HL-60/S4 treated with phorbol 12-myristate 13-acetate at 8.2 ng/mL for 4 days and 3 days (cell line): ENCODE data around the gene LMOD1.

ENCODE experiments used
- in situ Hi-C: fragments of 300-500 bp; cut with MboI; formaldehyde crosslinking; loops from 2 replicates; pipeline ENCODE4 v1.15.0; 2022; ENCODE audit warnings: low sequenced_read_pairs

Gene LMOD1

DNA sequence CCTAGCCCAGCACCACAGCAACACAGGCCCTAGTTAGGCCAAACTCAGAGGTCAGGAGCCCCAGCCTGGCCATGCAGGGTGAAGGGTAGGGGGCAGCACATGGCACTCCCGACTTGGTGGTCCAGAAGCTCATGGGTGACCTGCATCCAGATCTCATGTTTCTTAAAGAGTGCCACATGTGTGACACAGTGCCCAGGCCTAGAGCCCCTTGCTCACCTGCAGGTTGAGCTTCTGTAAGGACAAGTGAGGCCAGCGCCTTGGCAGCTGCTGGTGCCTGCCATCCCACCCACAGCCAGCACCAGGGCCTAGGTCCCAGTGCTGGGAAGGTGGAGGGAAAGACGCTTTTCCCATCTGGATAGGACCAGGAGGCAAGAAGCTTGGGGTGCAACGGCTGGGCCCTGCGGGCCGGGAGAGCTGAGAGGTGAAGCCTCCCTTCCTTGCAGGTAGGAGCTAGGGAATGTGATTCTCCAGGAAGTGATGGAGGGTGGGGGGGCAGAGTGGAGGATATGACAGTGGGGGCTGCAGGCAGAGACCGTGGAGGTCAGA, 51.2 kb downstream of the LMOD1 start:
- in situ Hi-C loops, result loop anchor here (25.0 kb wide), 1 partner anchor 217 kb away; the partner anchor contains the start of gene GPR37L1

DNA sequence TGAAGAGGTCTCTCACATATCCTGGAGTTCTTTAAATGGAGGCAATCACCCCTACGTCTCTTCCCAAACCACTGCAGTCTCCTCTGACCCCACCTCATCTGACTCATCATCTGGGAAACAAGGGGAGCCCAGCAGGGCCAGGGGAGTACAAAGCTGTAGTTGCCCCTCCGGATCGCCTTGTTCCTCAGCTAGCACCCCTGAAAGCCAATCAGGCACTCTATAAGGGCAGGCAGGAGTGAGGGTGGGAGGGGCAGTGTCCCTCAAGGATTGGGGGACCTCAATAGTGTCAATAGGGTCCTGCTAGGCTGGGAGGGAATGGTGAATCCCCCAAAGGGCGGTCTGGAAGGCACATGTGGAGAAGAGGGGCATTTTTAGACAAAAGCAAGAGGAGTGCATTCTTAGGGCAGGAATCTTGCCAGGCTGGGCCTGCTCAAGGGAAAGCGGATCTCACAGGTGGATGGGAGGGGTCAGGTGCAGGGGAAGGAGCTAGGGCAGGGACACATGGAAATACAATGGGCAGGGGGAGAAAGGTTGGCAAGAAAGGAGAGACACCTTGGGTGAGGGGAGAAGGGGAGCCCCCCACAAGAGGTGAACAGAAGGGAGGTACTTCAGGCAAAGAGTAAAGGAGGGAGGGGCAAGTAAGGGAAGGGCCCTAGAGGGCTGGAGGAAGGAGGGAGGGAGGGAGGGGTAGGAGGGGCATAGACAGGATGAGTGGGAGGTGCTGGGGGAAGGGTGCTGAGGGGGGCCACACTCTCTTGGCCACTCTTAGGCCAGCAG, 51.8 kb downstream of the LMOD1 start:
- in situ Hi-C loops, result loop anchor here (25.0 kb wide), 1 partner anchor 218 kb away; the partner anchor contains the start of gene GPR37L1

DNA sequence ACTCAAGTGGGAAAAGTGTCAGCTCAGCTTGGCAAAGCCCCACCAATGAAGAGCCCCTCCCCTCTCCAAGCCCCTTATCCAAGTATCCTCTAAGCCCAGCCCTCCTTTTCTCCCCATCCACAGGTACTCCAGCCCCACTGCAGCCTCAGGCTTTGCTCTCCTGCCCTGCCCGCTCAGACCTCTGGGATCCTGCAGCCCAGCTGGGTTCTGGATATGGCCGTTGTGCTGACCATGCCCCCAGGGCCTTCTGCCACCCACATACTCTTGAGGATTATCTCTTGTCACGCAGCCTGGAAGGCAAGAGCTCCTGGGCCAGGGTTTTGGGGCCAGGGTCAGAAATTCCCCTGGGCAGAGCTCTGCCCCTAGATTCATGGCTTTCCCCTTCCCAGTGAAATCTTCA, 52.9 kb downstream of the LMOD1 start:
- in situ Hi-C loops, result loop anchor here (25.0 kb wide), 1 partner anchor 219 kb away; the partner anchor contains the start of gene GPR37L1

DNA sequence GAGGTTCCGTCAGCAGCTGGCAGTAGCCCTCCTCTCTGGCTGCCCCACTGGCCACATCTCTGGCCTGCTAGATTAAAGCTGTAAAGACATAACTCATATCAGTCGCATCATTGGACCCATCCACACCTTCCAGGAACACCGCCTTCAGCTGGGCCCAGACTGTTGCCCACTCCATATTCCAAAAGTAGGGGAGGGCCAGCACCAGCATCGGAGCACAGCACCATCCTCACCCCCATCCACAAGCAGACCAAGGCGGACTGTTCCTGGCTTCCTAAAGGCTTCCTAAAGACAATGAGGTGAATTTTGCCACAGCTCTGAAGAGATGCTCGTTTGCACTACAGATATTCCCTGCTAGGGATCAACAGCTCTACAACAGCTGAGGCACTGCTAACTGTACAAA, 54.1 kb downstream of the LMOD1 start:
- in situ Hi-C loops, result loop anchor here (25.0 kb wide), 1 partner anchor 220 kb away; the partner anchor contains the start of gene GPR37L1

DNA sequence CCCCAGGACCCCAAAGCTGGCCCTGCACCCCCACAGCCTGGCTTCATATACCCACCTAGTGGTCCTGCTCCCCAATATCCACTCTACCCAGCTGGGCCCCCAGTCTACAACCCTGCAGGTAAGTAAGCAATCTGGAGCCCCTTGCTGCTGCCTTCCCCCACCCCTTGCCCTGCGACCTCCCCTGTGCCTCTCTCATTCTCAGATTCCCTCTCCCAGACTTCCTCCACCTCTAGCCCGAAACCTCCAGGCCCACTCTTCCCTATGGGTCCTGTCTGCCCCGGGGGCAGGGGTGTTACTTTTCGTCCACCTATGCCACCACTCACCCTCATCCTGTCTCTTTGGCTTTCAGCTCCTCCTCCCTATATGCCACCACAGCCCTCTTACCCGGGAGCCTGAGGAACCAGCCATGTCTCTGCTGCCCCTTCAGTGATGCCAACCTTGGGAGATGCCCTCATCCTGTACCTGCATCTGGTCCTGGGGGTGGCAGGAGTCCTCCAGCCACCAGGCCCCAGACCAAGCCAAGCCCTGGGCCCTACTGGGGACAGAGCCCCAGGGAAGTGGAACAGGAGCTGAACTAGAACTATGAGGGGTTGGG, 54.8 kb downstream of the LMOD1 start:
- in situ Hi-C loops, result loop anchor here (25.0 kb wide), 1 partner anchor 221 kb away; the partner anchor contains the start of gene GPR37L1

DNA sequence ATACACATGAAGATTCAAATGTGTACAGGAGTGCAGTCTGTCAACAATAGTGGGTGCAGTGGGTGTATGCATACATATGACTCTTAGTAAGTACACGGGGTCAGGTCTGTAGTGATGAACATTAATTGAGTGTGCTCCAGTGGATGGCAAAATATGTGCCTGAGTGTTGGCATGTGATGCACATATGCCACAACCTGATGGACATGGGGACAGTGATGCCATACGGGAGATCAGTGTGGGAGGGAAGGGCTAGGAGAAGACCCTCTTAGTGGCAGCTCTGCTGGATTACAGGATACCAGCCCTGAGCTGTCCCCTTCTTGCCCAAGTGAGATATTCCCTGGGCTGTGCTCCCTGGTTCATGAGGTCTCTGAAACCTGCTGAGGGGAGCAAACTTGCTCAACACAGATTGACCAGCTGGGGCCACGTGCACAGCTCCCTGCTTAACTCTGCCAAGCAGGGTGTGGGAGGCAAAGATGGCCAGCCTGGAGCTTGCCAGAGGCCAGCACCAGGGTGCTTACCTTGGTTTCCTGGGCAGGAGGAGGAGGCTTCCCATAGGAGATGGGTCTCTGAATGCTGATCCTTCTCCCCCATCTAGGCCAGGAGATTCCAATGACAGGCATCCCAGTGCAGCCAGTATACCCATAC, 55.4 kb downstream of the LMOD1 start:
- in situ Hi-C loops, result loop anchor here (25.0 kb wide), 1 partner anchor 221 kb away; the partner anchor contains the start of gene GPR37L1

DNA sequence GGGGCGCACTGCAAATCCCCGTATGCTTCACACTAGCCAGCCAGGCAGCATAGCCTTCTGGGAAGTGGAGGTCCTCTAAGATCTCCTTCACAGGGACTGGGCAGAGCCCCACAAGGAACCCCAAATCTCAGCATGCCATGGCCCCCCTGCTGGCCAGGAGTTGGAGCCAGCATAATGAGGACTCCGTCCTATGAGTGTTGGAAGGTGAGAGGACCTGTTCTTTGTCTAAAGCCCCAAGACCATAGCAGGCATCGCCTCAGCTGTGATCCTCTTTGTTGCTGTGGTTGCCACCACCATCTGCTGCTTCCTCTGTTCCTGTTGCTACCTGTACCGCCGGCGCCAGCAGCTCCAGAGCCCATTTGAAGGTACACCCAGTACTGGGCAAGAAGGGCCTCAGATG, 56.1 kb downstream of the LMOD1 start:
- in situ Hi-C loops, result loop anchor here (25.0 kb wide), 1 partner anchor 222 kb away; the partner anchor contains the start of gene GPR37L1

DNA sequence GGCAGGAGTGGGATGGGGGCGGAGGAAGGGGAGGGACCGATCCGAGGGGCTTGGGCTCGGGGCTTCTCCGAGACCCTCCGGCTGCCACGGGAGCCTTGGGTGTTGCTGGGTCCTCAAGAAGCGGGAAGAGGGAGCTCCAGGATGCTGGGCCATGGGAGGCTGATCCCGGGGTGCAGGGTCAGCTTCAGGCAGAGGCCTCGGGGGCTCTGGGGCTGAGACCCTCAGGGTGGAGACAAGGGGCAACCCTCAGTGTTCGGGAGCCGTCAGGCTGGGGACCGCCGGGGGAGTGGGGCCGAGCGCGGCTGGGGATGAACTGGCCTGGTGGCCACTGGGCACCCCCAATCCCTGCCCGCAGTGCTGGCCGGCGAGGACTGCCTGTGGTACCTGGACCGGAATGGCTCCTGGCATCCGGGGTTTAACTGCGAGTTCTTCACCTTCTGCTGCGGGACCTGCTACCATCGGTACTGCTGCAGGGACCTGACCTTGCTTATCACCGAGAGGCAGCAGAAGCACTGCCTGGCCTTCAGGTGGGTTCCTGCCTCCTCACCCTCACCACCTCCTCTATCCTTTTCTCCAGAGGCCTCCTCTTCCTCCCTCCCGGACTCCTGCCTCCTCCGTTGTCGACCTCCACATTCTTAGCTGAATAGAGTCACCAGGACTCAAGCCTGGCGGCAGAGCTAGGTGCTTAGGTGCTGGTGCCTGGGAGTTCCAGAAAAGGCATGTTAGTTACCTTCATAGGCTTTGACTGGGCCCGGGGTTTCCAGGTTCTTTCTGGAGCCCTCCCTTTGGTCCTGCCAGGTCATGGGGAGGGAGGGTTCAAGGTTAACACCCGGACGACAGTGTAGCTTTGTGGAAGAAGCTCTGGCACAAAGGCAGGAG, 57.0 kb downstream of the LMOD1 start:
- in situ Hi-C loops, result loop anchor here (10.0 to 25.0 kb wide), 2 partner anchors 85 to 223 kb away; partner anchors contain the start of gene GPR37L1

DNA sequence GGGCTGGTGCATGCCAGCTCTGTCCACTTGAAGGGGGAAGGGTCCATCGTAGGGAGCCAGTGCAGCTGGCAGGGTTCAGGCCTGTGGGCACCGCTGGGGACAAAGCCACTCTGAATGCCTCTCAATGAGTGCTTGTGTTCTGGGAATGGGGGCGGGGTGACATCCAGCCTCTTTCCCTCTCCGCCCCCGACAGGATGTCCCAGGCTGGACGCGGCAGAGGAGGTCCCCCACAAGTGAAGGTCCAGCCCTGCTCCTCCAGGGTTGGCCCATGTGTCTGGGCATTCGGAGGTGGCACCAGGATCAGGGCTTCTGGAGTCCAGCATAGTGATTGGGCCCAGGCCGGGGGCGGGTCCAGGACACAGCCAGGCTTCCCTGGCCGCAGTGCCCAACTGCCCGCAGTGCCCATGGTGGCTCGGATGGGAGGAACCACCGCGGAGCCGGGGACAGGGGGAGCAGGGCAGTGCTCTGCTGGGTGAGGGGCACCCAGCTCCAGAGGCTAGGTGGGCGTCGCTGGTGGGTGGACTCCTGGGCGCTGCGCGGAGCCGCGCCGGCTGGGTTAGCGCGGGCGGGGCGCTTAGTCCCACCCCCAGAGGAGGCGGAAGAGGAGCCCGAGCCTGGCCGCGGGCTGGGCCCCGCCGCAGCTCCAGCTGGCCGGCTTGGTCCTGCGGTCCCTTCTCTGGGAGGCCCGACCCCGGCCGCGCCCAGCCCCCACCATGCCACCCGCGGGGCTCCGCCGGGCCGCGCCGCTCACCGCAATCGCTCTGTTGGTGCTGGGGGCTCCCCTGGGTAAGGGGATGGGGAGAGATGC, 57.9 kb downstream of the LMOD1 start, which contains the start of gene SHISA4:
Gene SHISA4, plus strand, starts transcription at position 617 of the 808 bp plus-strand sequence. Its CDS starts 97 bp downstream, at position 714.
- in situ Hi-C loops, result loop anchor here (10.0 to 25.0 kb wide), 2 partner anchors 86 to 224 kb away; partner anchors contain the start of gene GPR37L1

DNA sequence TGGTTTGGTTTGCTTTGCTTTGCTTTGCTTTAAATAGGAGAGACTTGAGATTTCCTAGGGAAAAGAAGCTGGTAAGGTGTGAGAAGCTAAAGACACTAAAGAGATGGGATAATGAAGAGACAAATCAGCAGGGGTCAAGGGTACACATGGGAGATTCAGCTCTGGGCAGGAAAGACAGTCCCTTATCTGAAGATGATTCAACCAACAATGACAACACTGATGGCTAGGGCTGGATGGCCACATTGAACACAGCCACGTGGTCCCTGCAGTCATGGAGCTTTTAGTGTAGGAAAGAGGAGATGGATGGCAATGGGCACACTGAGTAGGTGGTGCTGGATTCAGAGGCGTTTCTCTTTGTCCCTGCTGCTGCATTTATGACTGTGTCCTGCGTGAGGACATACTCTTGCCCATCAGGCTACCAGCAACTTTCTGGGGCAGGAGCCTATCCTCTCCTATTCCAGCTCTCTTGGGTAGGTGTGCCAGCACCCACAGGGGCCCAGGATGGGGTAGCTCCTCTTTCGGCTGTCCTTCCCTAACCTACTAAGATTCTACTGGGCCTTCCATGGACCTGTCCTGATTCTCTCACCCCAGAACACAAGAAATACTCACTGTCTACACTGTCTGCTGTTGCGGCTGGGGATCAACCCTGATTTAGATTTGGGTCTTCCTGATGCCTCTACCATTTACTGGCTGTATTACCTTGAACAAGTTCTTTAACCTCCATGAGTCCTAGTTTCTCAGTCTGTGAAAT, 59.1 kb downstream of the LMOD1 start:
- in situ Hi-C loops, result loop anchor here (10.0 to 25.0 kb wide), 2 partner anchors 88 to 225 kb away; partner anchors contain the start of gene GPR37L1

DNA sequence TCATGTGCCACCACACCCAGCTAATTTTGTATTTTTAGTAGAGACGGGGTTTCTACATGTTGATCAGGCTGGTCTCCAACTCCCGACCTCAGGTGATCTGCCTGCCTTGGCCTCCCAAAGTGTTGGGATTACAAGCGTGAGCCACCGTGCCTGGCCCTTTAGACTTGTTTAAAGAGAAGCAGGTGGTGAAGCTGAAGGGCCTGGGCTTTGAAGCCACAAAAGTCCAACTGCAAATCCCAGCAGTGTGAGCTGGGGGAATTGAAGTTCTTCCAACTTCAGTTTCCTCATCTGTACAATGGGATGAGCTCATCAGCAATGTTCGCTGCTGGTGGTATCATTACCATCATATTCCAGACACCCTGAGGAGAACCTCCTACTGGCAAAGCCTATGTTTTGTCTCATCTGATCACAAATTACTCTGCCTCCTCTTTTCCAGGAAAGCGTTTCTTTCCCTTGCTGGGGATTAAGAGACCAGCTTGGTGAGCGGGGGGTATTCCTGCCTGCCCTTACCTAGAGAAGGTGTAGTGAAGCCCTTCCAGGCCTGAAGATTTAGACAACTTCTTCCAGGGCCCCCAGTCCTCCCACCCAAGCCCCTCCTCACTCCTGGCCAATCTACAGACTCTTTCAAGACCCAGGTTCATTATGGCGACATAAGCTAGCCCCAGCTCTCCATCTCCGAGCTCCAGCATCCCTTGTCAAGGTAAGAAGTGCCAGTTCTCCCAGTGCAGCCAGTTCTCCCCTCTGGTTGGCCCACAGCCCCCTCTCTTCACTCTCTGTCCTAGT, 60.1 kb downstream of the LMOD1 start:
- in situ Hi-C loops, result loop anchor here (10.0 to 25.0 kb wide), 2 partner anchors 89 to 226 kb away; partner anchors contain the start of gene GPR37L1

DNA sequence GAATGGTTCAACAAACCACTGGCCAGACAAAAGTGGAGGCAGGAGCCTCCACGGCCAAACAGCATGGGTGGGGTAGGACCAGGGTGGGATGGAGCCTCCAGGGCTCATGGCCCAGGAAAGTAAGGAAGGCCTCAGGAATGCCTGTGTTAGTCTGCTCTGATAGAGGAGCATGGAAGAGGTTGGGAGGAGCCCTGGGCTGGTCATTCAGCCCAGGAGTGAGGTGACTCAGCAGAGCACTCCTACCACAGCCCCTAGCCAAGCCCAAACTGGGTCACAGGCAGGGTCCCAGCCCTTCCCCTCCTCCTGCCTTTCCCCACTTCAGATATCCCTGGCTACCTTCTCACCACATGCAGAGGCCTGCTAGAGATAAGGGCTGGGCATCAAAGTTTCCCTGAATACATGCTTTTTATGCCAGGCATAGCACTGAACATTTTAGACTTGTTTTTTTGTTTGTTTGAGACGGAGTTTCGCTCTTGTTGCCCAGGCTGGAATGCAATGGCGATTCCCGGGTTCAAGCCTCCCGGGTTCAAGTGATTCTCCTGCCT, 60.7 kb downstream of the LMOD1 start:
- in situ Hi-C loops, result loop anchor here (10.0 to 25.0 kb wide), 2 partner anchors 89 to 227 kb away; partner anchors contain the start of gene GPR37L1

DNA sequence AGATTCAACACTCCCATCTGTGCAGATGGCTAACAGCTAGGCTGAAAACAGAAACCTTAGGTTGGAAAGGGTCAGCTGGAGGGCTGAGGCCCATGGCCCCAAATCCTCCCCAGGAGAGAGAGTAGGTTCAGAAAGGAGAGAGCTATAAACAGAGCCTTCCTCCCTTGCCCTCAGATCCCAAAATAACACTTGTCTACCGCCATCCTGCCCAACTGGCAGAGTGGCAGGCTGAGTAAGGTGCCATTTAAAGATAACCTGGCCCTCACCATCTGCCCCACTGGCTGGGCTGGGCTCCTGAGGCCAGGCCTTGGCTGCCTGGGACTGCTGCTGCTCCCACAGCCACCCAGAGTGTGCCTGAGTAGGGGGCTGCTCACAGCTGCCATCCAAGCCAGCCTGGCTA, 61.9 kb downstream of the LMOD1 start:
- in situ Hi-C loops, result loop anchor here (10.0 to 25.0 kb wide), 2 partner anchors 90 to 228 kb away; partner anchors contain the start of gene GPR37L1

DNA sequence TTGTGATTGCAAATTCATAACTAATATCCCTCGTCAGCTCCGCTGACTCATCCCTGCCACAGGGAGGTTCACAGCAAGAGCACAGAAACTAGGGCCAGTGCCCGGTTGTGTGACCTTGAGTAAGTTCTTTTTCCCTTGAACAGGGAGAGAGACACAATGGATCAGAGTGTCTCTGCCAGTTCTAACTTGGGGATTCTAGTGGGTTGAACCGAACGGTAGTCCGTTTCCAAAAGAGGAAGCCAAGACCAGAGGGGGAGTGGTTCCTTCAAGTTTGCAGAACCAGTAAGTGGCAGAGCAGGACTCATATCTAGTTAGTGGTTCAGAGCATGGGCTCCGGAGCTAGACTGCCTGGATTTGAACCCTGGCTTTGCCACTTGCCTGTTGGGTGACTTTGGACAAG, 62.6 kb downstream of the LMOD1 start:
- in situ Hi-C loops, result loop anchor here (10.0 to 25.0 kb wide), 2 partner anchors 91 to 229 kb away; partner anchors contain the start of gene GPR37L1

DNA sequence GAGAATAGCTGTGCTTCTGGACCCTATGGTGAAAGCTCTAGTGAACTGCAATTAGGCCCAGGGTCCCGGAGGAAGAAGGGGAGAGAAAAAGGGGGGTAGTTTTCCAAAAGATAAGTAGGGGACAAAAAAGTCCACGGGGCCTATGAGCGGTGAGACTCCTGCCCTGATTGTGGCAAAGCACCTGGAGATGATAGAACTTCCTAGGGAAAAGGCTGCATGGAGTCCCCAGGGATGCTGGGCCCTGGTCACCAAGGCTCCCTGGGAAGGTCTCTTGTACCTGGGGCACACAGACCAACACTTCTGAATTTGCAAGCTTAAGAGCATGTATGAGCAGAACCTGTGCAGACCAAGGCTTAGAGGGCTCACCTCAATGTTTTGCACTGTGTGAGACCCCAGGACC, 63.1 kb downstream of the LMOD1 start:
- in situ Hi-C loops, result loop anchor here (10.0 to 25.0 kb wide), 2 partner anchors 92 to 229 kb away; partner anchors contain the start of gene GPR37L1

DNA sequence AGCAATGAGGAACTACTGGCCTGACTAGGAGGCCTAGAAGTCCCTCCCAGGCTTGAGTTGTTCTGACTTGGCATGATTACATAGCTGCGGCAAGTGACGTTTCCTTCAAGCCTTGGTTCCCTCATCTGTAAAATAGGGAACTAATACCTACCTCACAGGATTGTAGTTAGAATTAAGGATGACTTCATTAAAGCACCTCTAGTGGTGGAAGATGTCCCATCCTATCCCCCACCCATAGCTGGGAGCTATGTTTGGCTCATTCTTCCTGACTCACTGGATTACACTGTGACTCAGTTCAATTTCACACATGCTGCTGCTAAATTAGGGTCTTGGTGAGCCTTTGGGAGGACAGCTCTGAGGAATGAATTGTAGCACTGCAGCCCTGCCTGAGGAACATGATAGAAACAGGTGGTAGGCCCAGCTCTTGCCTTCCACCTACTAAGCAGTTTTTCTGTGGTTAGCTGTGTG, 63.6 kb downstream of the LMOD1 start:
- in situ Hi-C loops, result loop anchor here (10.0 to 25.0 kb wide), 2 partner anchors 92 to 230 kb away; partner anchors contain the start of gene GPR37L1
